Measurements from ENCODE around the gene C9orf152. TPM values are rescaled to one million over a fixed set of nuclear protein-coding genes. Genes with fewer than 3 reads are reported as not detected.
A peak's percentile ranks its signal among the peaks of the same experiment; 100 is the strongest.

The C9orf152 gene
- total RNA-seq, 4 donors from 2014 or later, result 0.41 to 3.4 (median 0.81) TPM

DNA sequence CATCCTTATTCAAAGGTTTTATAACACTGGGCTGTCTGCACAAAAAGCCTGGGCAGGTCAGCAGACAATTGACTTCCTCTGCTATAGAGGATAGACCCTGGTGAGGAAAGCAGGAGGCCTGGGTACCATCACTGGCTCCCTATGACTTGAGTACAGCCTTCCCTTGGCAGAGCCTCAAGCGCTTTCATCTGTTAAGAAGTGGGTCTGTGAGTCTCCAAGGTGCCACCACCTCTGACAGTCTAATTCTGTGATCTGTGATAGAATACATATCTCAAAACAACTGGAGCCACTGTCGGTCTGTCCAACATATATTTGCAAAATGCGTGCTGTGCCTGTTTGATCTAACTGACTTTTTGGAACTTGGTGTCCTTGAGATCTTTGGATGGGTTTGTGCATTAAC, 52.2 kb downstream of the C9orf152 start:
- WGBS, 2 donors, result 80 to 88% methylated on average over 3 of the region's 3 CpGs

DNA sequence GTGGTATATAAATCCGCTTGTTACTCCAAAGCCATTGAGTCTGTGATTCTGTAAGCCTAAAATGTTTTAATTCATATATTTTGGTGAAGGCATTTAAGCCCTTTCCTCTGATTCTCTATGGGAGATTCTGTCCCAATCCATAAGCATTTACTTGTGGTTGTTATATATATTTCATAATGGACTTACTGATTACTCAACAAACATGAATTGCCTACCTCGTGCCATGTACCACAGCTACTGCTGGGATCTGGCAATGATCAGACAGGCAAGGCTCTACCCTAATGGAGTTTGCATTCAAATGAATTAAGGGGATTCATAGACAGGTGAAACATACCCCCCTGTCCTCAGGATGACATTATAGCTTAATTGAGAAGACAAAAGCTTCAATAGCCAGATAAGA, 54.5 kb downstream of the C9orf152 start:
- no peaks in the 10 kb centered on the region for H3K27me3 ChIP-seq
- H3K36me3 ChIP-seq, result no peaks in the 10 kb centered on the region
- H3K27ac ChIP-seq, result no peak overlapping the region
- DNase-seq, result no peak
- H3K4me1 ChIP-seq, result peaks cover 0 to 62% (median 21%) of the 10 kb centered on the region in 3 donors
- intact Hi-C loops (cut with DNase I), result loop anchor here (5.0 kb wide), 1 partner anchor 251 kb away; no protein-coding TSS in a partner anchor
- 48 to 60% methylated on average over 2 of the region's 2 CpGs for WGBS, 2 donors
- no peak for TF ChIP-seq POLR2A (IDR thresholded peaks at IDR 0.05)
- TF ChIP-seq, protein P1, sequence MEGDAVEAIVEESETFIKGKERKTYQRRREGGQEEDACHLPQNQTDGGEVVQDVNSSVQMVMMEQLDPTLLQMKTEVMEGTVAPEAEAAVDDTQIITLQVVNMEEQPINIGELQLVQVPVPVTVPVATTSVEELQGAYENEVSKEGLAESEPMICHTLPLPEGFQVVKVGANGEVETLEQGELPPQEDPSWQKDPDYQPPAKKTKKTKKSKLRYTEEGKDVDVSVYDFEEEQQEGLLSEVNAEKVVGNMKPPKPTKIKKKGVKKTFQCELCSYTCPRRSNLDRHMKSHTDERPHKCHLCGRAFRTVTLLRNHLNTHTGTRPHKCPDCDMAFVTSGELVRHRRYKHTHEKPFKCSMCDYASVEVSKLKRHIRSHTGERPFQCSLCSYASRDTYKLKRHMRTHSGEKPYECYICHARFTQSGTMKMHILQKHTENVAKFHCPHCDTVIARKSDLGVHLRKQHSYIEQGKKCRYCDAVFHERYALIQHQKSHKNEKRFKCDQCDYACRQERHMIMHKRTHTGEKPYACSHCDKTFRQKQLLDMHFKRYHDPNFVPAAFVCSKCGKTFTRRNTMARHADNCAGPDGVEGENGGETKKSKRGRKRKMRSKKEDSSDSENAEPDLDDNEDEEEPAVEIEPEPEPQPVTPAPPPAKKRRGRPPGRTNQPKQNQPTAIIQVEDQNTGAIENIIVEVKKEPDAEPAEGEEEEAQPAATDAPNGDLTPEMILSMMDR (IDR thresholded peaks at IDR 0.05), result no peak
- H3K4me3 ChIP-seq, result no peak overlapping the region
- H3K9me3 ChIP-seq, result no peaks in the 10 kb centered on the region

More for the DNA sequence above, 52.2 kb downstream of the C9orf152 start:
- Histone ChIP-seq H3K36me3 (no peaks in the 10 kb centered on the region), H3K4me3 (no peak overlapping the region), H3K9me3 (no peaks in the 10 kb centered on the region), H3K4me1 (peaks cover 0 to 49% (median 18%) of the 10 kb centered on the region in 3 donors), H3K27me3 (no peaks in the 10 kb centered on the region), H3K27ac (no peak overlapping the region)
- DNase-seq, result no peak
- no peak for TF ChIP-seq POLR2A (IDR thresholded peaks at IDR 0.05)
- TF ChIP-seq, protein P1 (IDR thresholded peaks at IDR 0.05), result no peak
- intact Hi-C loops (cut with DNase I), result no loop called here

DNA sequence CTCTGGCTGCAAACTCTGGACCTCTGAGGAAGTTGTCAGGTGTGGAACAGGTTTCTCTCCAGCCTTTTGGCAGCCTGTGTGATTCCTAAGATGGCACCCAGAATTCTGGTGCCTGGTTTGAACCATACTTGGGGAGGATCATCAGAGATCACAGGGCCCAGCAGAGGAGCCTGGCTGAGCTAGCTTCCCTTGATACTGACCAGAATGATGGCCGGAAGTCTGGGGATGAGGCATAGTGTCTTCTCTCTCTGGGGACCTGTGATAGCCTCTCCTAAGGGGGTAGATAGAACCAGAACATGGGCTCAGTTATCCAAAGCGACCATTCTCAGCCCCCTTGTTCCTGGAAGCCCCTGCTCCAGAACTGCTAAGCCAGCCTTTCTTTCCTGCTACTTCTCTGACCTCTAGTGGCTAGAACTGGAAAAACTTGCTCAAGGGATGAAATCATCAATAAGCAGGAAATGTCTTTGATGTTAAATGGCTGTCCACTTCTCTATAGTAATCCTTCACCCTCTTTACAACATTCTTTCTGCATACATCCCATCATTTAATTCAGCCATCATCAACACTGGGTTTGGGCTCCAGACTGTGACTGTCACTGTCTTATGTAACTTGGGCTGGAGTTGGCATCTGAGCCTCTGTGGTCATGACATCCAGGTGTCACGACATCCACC, 55.1 kb downstream of the C9orf152 start:
- no peak overlapping the region for H3K4me3 ChIP-seq
- 11 to 64% methylated on average over 2 to 3 of the region's 3 CpGs for WGBS, 2 donors
- H3K27me3 ChIP-seq, result no peaks in the 10 kb centered on the region
- no peaks in the 10 kb centered on the region for H3K36me3 ChIP-seq
- intact Hi-C loops (cut with DNase I), result loop anchor here (5.0 kb wide), 1 partner anchor 251 kb away; no protein-coding TSS in a partner anchor
- H3K27ac ChIP-seq, result peak overlapping the region in 2 of 4 donors; percentile 2 to 7
- no peaks in the 10 kb centered on the region for H3K9me3 ChIP-seq
- no peak for DNase-seq
- TF ChIP-seq, protein P1 (IDR thresholded peaks at IDR 0.05), result peak; percentile 38 to 70 (median 66)
- no peak for TF ChIP-seq POLR2A (IDR thresholded peaks at IDR 0.05)
- peaks cover 0 to 62% (median 20%) of the 10 kb centered on the region in 3 donors for H3K4me1 ChIP-seq

Other genes starting within 250 kb of the C9orf152 start
- 100 to 1,000 TPM; 472 to 921 (median 819) TPM for gene TXN, start 48.3 kb upstream of the C9orf152 start, total RNA-seq
- gene TXNDC8, start 129.7 kb upstream of the C9orf152 start, total RNA-seq, result not detected

Measured in esophagus squamous epithelium (tissue), 5 donors.